Measurements from ENCODE around the gene TACO1. TPM values are rescaled to one million over a fixed set of nuclear protein-coding genes. Genes with fewer than 3 reads are reported as not detected.

TACO1 gene
- total and polyA plus RNA-seq, 2 experiments from 2014 or later: 15.4 to 19.9 TPM

DNA sequence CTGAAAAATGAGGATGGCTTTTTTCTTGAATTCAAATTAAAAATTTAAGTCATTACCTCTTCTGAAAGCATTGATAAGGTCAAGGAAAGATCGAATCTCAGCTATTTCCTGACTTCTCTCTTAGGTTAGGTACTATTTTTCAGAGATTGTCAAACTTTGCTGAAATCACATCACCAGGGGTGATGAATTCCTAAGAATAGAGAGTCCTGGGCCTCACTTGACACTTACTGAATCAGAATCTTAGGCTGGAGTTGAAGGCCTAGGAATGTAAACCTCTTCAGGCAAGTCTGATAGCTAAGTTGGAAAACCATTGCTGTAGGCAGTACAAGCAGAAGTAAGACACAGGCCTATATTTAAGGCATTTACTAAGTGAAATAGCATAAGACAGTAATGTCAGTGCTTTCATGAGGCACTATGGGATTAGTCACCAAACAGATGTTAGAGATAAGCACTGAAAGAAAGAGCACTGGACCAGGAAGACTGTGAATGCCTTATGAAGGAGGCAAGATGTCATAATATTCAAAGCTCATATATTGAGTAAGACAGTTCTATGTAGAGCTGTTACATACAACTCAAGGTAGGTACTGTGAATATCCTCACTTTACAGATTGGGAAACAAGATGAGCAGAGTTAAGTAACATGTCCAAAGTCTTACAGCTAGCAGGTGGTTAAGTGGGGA, 28.9 kb upstream of the TACO1 start:
- DNase-seq (ENCODE audit: low spot score) (no peak), ATAC-seq (no peak)
- H4K20me1 ChIP-seq (replicated peaks; ENCODE audit: insufficient read depth): peaks cover 34% of the 10 kb centered on the region
- H3K9me2 ChIP-seq (ENCODE audit: insufficient read depth): no peaks in the 10 kb centered on the region
- H3F3A ChIP-seq (replicated peaks; ENCODE audit: low read depth): no peaks in the 10 kb centered on the region; the same call in 1 of the 2 replicates
- no peak overlapping the region for H3K4me3 Mint-ChIP-seq
- H3K36me3 Mint-ChIP-seq (ENCODE audit: low read depth): no peaks in the 10 kb centered on the region
- no peak overlapping the region for H3K4me3 ChIP-seq
- no peak overlapping the region for H3K27ac Mint-ChIP-seq
- H3K27me3 ChIP-seq (ENCODE audit: insufficient read depth): no peaks in the 10 kb centered on the region
- H3K27ac ChIP-seq (ENCODE audit: low read depth): no peak overlapping the region
- H3K4me2 ChIP-seq: no peak overlapping the region
- H3K9me3 Mint-ChIP-seq: no peaks in the 10 kb centered on the region
- H2AFZ ChIP-seq: no peak overlapping the region
- H3K4me1 ChIP-seq (ENCODE audit: insufficient read depth): no peaks in the 10 kb centered on the region
- no peaks in the 10 kb centered on the region for H3K27me3 Mint-ChIP-seq (ENCODE audit: insufficient read depth, low read depth, poor library complexity)
- H3K79me2 ChIP-seq (replicated peaks; ENCODE audit: insufficient read depth): peaks cover 94% of the 10 kb centered on the region
- TF ChIP-seq EZH2 (IDR thresholded peaks at IDR 0.05; ENCODE audit: low read depth, unreplicated experiment) (no peak), ZNF114 (CRISPR knock-in tag; IDR thresholded peaks at IDR 0.05) (no peak), CREB1 (CRISPR knock-in tag; IDR thresholded peaks at IDR 0.05; ENCODE audit: low read depth) (no peak), NANOG (IDR thresholded peaks at IDR 0.05; ENCODE audit: borderline replicate concordance) (no peak), ZNF331 (CRISPR knock-in tag; IDR thresholded peaks at IDR 0.05; ENCODE audit: low read depth) (no peak), EZH2phosphoT487 (IDR thresholded peaks at IDR 0.05; ENCODE audit: unreplicated experiment) (no peak), JUNB (IDR thresholded peaks at IDR 0.05; ENCODE audit: unreplicated experiment) (no peak), STAT1 (IDR thresholded peaks at IDR 0.05; ENCODE audit: unreplicated experiment) (no peak)
- H3K4me1 Mint-ChIP-seq: no peaks in the 10 kb centered on the region
- H3K36me3 ChIP-seq (ENCODE audit: insufficient read depth): no peaks in the 10 kb centered on the region

DNA sequence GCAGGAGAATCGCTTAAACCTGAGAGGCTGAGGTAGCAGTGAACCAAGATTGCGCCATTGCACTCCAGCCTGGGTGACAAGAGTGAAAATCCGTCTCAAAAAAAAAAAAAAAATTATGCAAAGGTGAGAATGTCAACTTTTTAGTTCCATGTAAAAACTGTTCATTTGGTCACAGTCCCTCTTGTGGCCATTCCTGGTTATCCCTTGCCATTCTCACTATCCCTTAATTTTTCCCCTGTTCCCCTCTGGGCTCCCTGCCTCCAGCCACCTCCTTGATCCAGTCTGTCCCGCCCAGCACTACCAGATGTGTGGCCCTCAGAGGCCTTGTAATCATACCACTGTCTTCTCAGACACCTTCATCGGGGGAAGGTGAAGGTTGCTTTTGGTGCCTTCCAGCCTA, 27.1 kb upstream of the TACO1 start:
- DNase-seq (ENCODE audit: low spot score) (peak; percentile 64), ATAC-seq (peak; percentile 92)
- Histone ChIP-seq H2AFZ (no peak overlapping the region), H3K4me1 (ENCODE audit: insufficient read depth) (0 out of 2 replicates have a peak, but pooled peaks cover 3% of the 10 kb centered on the region), H3K4me3 (no peak overlapping the region), H3K4me2 (no peak overlapping the region), H3K27ac (ENCODE audit: low read depth) (no peak overlapping the region), H3K79me2 (replicated peaks; ENCODE audit: insufficient read depth) (peaks cover 94% of the 10 kb centered on the region), H3K36me3 (ENCODE audit: insufficient read depth) (no peaks in the 10 kb centered on the region), H3F3A (replicated peaks; ENCODE audit: low read depth) (no peaks in the 10 kb centered on the region; the same call in 1 of the 2 replicates), H3K27me3 (ENCODE audit: insufficient read depth) (no peaks in the 10 kb centered on the region), H4K20me1 (replicated peaks; ENCODE audit: insufficient read depth) (peaks cover 50% of the 10 kb centered on the region), H3K9me2 (ENCODE audit: insufficient read depth) (no peaks in the 10 kb centered on the region)
- H3K27me3 Mint-ChIP-seq (ENCODE audit: insufficient read depth, low read depth, poor library complexity): no peaks in the 10 kb centered on the region
- H3K27ac Mint-ChIP-seq: peak overlapping the region; percentile 57; the same call in 1 of the 2 replicates
- no peaks in the 10 kb centered on the region for H3K36me3 Mint-ChIP-seq (ENCODE audit: low read depth)
- TF ChIP-seq, protein P1, sequence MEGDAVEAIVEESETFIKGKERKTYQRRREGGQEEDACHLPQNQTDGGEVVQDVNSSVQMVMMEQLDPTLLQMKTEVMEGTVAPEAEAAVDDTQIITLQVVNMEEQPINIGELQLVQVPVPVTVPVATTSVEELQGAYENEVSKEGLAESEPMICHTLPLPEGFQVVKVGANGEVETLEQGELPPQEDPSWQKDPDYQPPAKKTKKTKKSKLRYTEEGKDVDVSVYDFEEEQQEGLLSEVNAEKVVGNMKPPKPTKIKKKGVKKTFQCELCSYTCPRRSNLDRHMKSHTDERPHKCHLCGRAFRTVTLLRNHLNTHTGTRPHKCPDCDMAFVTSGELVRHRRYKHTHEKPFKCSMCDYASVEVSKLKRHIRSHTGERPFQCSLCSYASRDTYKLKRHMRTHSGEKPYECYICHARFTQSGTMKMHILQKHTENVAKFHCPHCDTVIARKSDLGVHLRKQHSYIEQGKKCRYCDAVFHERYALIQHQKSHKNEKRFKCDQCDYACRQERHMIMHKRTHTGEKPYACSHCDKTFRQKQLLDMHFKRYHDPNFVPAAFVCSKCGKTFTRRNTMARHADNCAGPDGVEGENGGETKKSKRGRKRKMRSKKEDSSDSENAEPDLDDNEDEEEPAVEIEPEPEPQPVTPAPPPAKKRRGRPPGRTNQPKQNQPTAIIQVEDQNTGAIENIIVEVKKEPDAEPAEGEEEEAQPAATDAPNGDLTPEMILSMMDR (conservative IDR thresholded peaks at IDR 0.05; ENCODE audit: low read depth in 2 of 2): peak; percentile 51 to 62
- TF ChIP-seq CREB1 (CRISPR knock-in tag; IDR thresholded peaks at IDR 0.05; ENCODE audit: low read depth): no peak
- no peak for TF ChIP-seq POLR2AphosphoS5 (IDR thresholded peaks at IDR 0.05; ENCODE audit: low read depth)
- H3K9me3 Mint-ChIP-seq: no peaks in the 10 kb centered on the region
- H3K4me3 Mint-ChIP-seq: no peak overlapping the region
- peaks cover 2% of the 10 kb centered on the region; the same call in 2 of the 3 replicates for H3K4me1 Mint-ChIP-seq

Data from GM23338 (cell line).